GM23248 (cell line): ENCODE data around the gene REXO4.

Experiments used
- EZH2 ChIP-seq: fragments of 200-600 bp; sonication (generic); IDR thresholded peaks from 2 replicates; pipeline ENCODE4 v1.6.1; 2018; ENCODE audit warnings: antibody characterized with exemption, mild to moderate bottlenecking; ENCODE audit not compliant: insufficient read depth, poor library complexity, severe bottlenecking
- EZH2phosphoT487 ChIP-seq: fragments of 200-600 bp; sonication (generic); IDR thresholded peaks from 2 replicates; pipeline ENCODE4 v1.6.1; 2018; ENCODE audit warnings: antibody characterized with exemption, moderate library complexity, mild to moderate bottlenecking, low read depth; ENCODE audit not compliant: insufficient read depth

DNA sequence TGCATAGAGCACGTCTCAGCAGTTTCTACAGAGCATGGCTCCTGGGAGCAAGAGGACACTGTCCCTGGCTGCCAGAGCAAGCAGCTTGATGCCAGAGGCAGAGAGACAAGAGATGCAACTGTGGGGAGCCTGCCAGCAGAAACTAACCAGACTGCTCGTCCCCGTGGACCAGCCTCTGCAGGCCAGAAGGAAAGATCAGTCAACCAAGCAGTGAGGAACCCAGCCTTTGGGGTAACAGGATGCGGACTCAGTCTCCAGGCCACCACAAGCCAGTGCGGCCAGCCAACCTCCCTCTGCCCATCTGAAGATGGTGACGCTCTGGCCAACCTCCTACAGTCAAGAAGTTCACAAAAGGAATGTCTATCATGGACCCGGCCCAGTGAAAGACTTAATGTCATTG is 45.7 kb downstream of the REXO4 start:
- TF ChIP-seq EZH2 (no peak), EZH2phosphoT487 (no peak)
